ENCODE results near the gene NUDT19.
"Not testable (repeated sequence)": the region's sequence is repeated elsewhere in the genome, so short reads cannot be mapped to it uniquely, and the experiment has no call there.

- TF ChIP-seq ATF7 (IDR thresholded peaks at IDR 0.05; ENCODE audit: low read depth): peak; percentile 75
- not testable (repeated sequence) for TF ChIP-seq MYC (IDR thresholded peaks at IDR 0.05; ENCODE audit: insufficient read depth, insufficient read length, insufficient replicate concordance, low read length, severe bottlenecking); E2F4 (IDR thresholded peaks at IDR 0.05; ENCODE audit: low read depth, low read length); PBX3 (IDR thresholded peaks at IDR 0.05; ENCODE audit: insufficient replicate concordance, low read depth, low read length); SMC3 (IDR thresholded peaks at IDR 0.05; ENCODE audit: borderline replicate concordance, low read length); TCF12 (IDR thresholded peaks at IDR 0.05; ENCODE audit: low read depth, low read length)
These were observed 54.1 kb downstream of the NUDT19 start for GRCh38 chr19:32745594-32746251.
